Neural progenitor cell (in vitro differentiated cells): ENCODE measurements around the gene PHLDB2. TPM values are rescaled to one million over a fixed set of nuclear protein-coding genes. Genes with fewer than 3 reads are reported as not detected.

Experiments
- DNase-seq: peaks from one replicate; pipeline ENCODE4 v3.0.0-alpha.2; 2016; ENCODE audit warnings: low spot score
- H2AFZ ChIP-seq: fragments of 200-600 bp; sonication (generic); replicated peaks from 2 replicates; pipeline ENCODE4 v1.6.1; 2016; ENCODE audit warnings: antibody characterized with exemption
- H3F3A ChIP-seq: fragments of 200-600 bp; sonication (generic); 2 replicates; pipeline ENCODE4 v1.6.1; 2016; ENCODE audit warnings: antibody characterized with exemption, low read depth
- H3K27ac ChIP-seq: fragments of 200-600 bp; sonication (generic); 2 replicates; pipeline ENCODE4 v1.5.1; 2016; ENCODE audit warnings: mild to moderate bottlenecking
- H3K27me3 ChIP-seq: fragments of 200-600 bp; sonication (generic); 2 replicates; pipeline ENCODE4 v1.6.1; 2016; ENCODE audit warnings: mild to moderate bottlenecking, moderate library complexity
- H3K36me3 ChIP-seq: fragments of 200-600 bp; sonication (generic); 2 replicates; pipeline ENCODE4 v1.5.1; 2016
- H3K4me1 ChIP-seq: fragments of 200-600 bp; sonication (generic); 2 replicates; pipeline ENCODE4 v1.6.1; 2016; ENCODE audit warnings: mixed run types
- H3K4me2 ChIP-seq: fragments of 200-600 bp; sonication (generic); 2 replicates; pipeline ENCODE4 v1.6.1; 2016
- H3K4me3 ChIP-seq: fragments of 200-600 bp; sonication (generic); 2 replicates; pipeline ENCODE4 v1.5.1; 2016
- H3K79me2 ChIP-seq: fragments of 200-600 bp; sonication (generic); 2 replicates; pipeline ENCODE4 v1.6.1; 2016; ENCODE audit warnings: low read depth
- H3K9ac ChIP-seq: fragments of 200-600 bp; sonication (generic); 2 replicates; pipeline ENCODE4 v1.6.1; 2016
- H3K9me3 ChIP-seq: fragments of 200-600 bp; sonication (generic); 2 replicates; pipeline ENCODE4 v1.5.1; 2016; ENCODE audit warnings: low read depth
- H4K20me1 ChIP-seq: fragments of 200-600 bp; sonication (generic); 2 replicates; pipeline ENCODE4 v1.6.1; 2016; ENCODE audit warnings: low read depth
- H3K27ac Mint-ChIP-seq: 3 replicates; pipeline ENCODE4 v1.8.0; 2021; ENCODE audit warnings: mixed read lengths
- H3K27me3 Mint-ChIP-seq: 2 replicates; pipeline ENCODE4 v1.8.0; 2022; ENCODE audit warnings: low read depth, mild to moderate bottlenecking, inconsistent platforms, moderate library complexity, mixed read lengths; ENCODE audit not compliant: insufficient read depth
- H3K36me3 Mint-ChIP-seq: 3 replicates; pipeline ENCODE4 v1.8.0; 2021; ENCODE audit warnings: mixed read lengths
- H3K4me1 Mint-ChIP-seq: 3 replicates; pipeline ENCODE4 v1.8.0; 2021; ENCODE audit warnings: mixed read lengths
- H3K4me3 Mint-ChIP-seq: 3 replicates; pipeline ENCODE4 v1.8.0; 2021; ENCODE audit warnings: mild to moderate bottlenecking, moderate library complexity, mixed read lengths
- H3K9me3 Mint-ChIP-seq: 3 replicates; pipeline ENCODE4 v1.8.0; 2020; ENCODE audit warnings: mixed read lengths
- EZH2 ChIP-seq: fragments of 200-600 bp; sonication (generic); IDR thresholded peaks from 2 replicates; pipeline ENCODE4 v1.6.1; 2017; ENCODE audit warnings: antibody characterized with exemption, mild to moderate bottlenecking, moderate library complexity
- EZH2phosphoT487 ChIP-seq: fragments of 200-600 bp; sonication (generic); IDR thresholded peaks from 2 replicates; pipeline ENCODE4 v1.6.1; 2017; ENCODE audit warnings: antibody characterized with exemption
- total RNA-seq: library from RNA; depleted of rRNA; stranded (reverse); fragments of >200 nt; gene quantifications from 2 replicates; pipeline ENCODE4 v1.2.3, GENCODE V29; 2015; ENCODE audit warnings: low replicate concordance
- TF ChIP-seq, protein P1 (sequence below): fragments of 200-600 bp; sonication (generic); IDR thresholded peaks from 2 replicates; pipeline ENCODE4 v1.5.1; 2017; ENCODE audit warnings: antibody characterized with exemption, mild to moderate bottlenecking

PHLDB2 gene
- total RNA-seq, 1 donor from 2014 or later, result 15.9 TPM

DNA sequence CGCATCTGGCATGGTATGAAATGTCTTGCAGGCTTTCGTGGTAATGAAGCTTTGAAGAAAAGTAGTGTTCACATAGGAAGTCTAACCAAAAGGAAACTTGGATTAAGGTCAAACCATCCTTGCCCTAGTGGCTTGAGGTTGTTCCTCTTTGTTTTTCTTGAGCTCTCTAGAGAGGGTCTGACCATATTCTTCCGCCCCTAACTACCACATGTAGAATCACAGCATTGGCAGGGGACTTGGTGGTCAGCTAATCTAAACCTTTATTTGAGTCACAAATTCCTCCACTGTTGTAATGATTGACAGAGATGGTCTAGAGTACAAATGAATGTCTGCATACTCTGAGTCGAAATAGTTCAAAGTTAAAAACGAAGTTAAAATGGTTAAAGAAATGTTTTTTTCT, 39.1 kb upstream of the PHLDB2 start:
- Mint-ChIP-seq H3K9me3 (peaks cover 20% of the 10 kb centered on the region), H3K27ac (no peak overlapping the region), H3K36me3 (no peaks in the 10 kb centered on the region), H3K27me3 (peaks cover 2% of the 10 kb centered on the region), H3K4me1 (no peaks in the 10 kb centered on the region), H3K4me3 (no peak overlapping the region)
- Histone ChIP-seq H3K9ac (no peak overlapping the region), H3K4me2 (no peak overlapping the region), H3K36me3 (no peaks in the 10 kb centered on the region), H4K20me1 (no peaks in the 10 kb centered on the region), H3K4me3 (no peak overlapping the region), H3F3A (no peaks in the 10 kb centered on the region), H3K27ac (no peak overlapping the region), H2AFZ (no peak overlapping the region), H3K9me3 (no peaks in the 10 kb centered on the region), H3K27me3 (no peaks in the 10 kb centered on the region), H3K79me2 (no peaks in the 10 kb centered on the region), H3K4me1 (no peaks in the 10 kb centered on the region)
- no peak for DNase-seq
- TF ChIP-seq EZH2phosphoT487 (no peak), EZH2 (no peak)
- TF ChIP-seq, protein P1, sequence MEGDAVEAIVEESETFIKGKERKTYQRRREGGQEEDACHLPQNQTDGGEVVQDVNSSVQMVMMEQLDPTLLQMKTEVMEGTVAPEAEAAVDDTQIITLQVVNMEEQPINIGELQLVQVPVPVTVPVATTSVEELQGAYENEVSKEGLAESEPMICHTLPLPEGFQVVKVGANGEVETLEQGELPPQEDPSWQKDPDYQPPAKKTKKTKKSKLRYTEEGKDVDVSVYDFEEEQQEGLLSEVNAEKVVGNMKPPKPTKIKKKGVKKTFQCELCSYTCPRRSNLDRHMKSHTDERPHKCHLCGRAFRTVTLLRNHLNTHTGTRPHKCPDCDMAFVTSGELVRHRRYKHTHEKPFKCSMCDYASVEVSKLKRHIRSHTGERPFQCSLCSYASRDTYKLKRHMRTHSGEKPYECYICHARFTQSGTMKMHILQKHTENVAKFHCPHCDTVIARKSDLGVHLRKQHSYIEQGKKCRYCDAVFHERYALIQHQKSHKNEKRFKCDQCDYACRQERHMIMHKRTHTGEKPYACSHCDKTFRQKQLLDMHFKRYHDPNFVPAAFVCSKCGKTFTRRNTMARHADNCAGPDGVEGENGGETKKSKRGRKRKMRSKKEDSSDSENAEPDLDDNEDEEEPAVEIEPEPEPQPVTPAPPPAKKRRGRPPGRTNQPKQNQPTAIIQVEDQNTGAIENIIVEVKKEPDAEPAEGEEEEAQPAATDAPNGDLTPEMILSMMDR, result no peak

DNA sequence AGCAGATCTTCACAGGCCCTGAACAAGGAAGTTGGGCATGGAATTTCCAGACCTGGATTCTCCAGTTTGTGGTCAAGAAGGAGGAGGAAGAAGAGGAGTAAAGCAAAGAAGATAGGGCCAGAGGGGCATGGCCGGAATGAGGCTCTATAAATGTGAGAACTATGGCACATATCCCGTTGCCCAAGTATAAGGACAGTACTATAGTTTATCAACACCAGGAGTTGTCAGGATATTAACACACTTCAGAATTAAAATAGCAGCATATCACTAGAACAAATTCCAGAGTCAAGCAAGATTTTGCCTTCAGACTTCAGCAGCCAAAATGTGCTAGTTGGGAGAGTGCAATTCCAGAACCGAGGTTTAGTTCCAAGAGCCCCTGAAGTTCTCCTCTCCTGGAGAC, 38.4 kb upstream of the PHLDB2 start:
- Histone ChIP-seq H4K20me1 (no peaks in the 10 kb centered on the region), H3K9ac (no peak overlapping the region), H3K4me2 (no peak overlapping the region), H3K27ac (no peak overlapping the region), H2AFZ (no peak overlapping the region), H3K79me2 (no peaks in the 10 kb centered on the region), H3K36me3 (no peaks in the 10 kb centered on the region), H3K4me3 (no peak overlapping the region), H3K4me1 (no peaks in the 10 kb centered on the region), H3F3A (no peaks in the 10 kb centered on the region), H3K9me3 (no peaks in the 10 kb centered on the region), H3K27me3 (no peaks in the 10 kb centered on the region)
- Mint-ChIP-seq H3K9me3 (peaks cover 13% of the 10 kb centered on the region), H3K4me3 (no peak overlapping the region), H3K27me3 (peaks cover 2% of the 10 kb centered on the region), H3K4me1 (no peaks in the 10 kb centered on the region), H3K36me3 (no peaks in the 10 kb centered on the region), H3K27ac (no peak overlapping the region)
- DNase-seq, result no peak
- TF ChIP-seq EZH2phosphoT487, result no peak
- TF ChIP-seq EZH2, result no peak
- TF ChIP-seq, protein P1, result no peak

DNA sequence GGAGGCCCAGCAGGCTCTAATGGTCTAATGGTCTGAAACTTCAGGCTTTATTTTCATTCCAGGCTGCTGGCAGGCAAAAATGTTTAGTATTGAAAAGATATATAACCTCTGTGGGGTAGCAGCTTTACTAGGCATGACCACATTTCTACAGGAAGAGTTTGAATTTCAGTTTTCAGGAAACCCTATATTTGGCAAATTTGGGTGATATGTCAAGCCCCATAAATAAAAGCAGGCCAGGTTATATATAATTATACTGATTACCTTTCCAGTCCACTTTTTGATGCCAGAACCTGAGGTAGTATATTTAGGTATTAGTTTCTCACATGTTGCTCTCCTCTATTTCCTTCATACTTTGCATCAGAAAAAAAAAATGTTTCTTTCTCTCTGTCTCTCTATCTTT, 37.2 kb upstream of the PHLDB2 start:
- H3K9me3 ChIP-seq, result no peaks in the 10 kb centered on the region
- H3K4me1 Mint-ChIP-seq, result no peaks in the 10 kb centered on the region

More for the DNA sequence above, 37.2 kb upstream of the PHLDB2 start:
- Mint-ChIP-seq H3K27me3 (peaks cover 2% of the 10 kb centered on the region), H3K9me3 (peaks cover 6% of the 10 kb centered on the region), H3K27ac (no peak overlapping the region), H3K36me3 (no peaks in the 10 kb centered on the region), H3K4me3 (no peak overlapping the region)
- no peaks in the 10 kb centered on the region for H3K79me2 ChIP-seq
- H3K27me3 ChIP-seq, result no peaks in the 10 kb centered on the region
- H2AFZ ChIP-seq, result no peak overlapping the region
- no peak overlapping the region for H3K27ac ChIP-seq
- no peak overlapping the region for H3K9ac ChIP-seq
- no peak for DNase-seq
- H3K4me1 ChIP-seq, result no peaks in the 10 kb centered on the region
- no peaks in the 10 kb centered on the region for H3F3A ChIP-seq
- H4K20me1 ChIP-seq, result no peaks in the 10 kb centered on the region
- TF ChIP-seq EZH2phosphoT487, result no peak
- TF ChIP-seq EZH2, result no peak
- TF ChIP-seq, protein P1, result no peak
- no peak overlapping the region for H3K4me2 ChIP-seq
- no peaks in the 10 kb centered on the region for H3K36me3 ChIP-seq
- no peak overlapping the region for H3K4me3 ChIP-seq
